LHCN-M2 (cell line): ENCODE data around the gene WNT2. TPM values are rescaled to one million over a fixed set of nuclear protein-coding genes. Genes with fewer than 3 reads are reported as not detected.
"Not testable (repeated sequence)": the region's sequence is repeated elsewhere in the genome, so short reads cannot be mapped to it uniquely, and the experiment has no call there.

ENCODE experiments used
- DNase-seq: peaks from one replicate; pipeline ENCODE4 v3.0.0-alpha.2; 2012; ENCODE audit warnings: low read depth
- total RNA-seq: library from RNA; depleted of rRNA; stranded (reverse); fragments of >200 nt; gene quantifications from 2 replicates; pipeline ENCODE4 v1.2.3, GENCODE V29; 2014

Gene WNT2
- total RNA-seq, 1 experiment from 2014 or later: not detected

DNA sequence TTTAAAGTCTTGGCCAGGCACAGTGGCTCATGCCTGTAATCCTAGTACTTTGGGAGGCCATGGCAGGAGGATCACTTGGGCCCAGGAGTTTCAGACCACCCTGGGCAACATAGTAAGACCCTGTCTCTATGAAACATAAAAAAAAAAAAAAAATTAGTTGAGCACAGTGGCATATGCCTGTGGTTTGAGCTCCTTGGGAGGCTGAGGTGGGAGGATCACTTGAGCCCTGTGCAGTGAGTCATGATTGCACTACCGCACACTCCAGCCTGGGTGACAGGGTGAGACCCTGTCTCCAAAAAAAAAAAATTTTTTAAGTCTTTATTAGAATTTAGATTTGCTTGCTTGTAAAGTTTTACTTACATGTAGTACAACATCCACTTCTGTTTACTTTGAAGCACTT lies 14.0 kb downstream of the WNT2 start:
- no peak for DNase-seq

GRCh38 chr7:117302396-117302795 lies 20.5 kb downstream of the WNT2 start:
- no peak for DNase-seq

GRCh38 chr7:117300506-117300905 lies 22.4 kb downstream of the WNT2 start:
- not testable (repeated sequence) for DNase-seq

DNA sequence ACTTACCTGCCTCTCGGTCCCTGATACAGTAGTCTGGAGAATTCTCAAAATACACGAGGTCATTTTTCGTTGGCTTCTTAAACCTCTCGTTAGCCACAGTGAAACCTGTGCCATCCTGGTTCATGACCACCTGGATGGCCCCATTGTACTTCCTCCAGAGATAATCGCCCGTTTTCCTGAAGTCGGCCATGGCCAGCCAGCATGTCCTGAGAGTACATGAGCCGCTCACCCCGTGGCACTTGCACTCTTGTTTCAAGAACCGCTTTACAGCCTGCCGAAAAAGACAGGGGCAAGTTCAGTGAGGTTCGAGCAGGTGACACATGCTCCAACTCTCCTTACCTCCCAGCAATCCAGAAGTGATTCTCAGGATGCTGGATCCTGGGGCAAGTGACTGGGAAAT lies 25.3 kb downstream of the WNT2 start:
- DNase-seq: no peak

- no peak for DNase-seq
Measured at GRCh38 chr7:117296066-117296465, 26.8 kb downstream of the WNT2 start.

DNA sequence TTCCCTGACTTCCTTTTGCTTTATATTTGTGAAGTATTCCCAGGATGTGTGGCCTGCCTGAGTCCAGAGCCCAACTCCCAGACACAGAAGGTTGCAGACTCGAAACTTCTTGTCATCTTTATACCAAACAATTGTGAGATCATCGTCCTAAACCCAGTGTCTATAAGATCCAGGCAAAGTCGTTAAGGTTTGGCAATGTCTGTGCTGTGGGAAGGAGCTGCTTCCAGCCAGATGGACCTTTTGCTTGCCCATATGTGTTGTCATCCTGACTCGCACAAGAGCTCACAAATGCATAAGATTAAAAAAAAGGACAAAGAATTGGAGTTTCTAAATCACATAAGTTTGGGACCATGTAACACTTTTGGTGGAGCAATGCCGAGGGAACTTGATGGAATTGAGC lies 37.0 kb downstream of the WNT2 start:
- no peak for DNase-seq

DNA sequence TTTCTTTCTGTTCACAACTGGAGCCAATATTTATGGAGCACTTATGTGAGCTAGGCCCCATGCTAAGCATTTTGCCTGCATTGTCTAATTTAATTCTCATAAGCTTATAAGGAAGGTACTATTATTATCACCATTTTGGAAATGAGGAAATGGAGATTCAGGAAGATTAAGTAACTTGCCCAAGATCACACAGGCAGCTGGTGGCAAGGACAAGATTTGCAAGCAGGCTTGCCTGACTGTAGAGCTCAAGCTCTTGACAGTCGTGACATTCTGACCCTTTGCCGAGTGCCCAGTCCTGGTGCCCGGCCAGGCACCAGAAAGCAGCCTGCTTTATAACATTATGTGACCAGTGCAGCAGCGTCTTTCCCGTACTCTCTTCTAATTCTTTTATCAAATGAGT lies 38.2 kb downstream of the WNT2 start:
- DNase-seq: no peak

- DNase-seq: no peak
Measured at GRCh38 chr7:117283779-117284178, 39.1 kb downstream of the WNT2 start.

DNA sequence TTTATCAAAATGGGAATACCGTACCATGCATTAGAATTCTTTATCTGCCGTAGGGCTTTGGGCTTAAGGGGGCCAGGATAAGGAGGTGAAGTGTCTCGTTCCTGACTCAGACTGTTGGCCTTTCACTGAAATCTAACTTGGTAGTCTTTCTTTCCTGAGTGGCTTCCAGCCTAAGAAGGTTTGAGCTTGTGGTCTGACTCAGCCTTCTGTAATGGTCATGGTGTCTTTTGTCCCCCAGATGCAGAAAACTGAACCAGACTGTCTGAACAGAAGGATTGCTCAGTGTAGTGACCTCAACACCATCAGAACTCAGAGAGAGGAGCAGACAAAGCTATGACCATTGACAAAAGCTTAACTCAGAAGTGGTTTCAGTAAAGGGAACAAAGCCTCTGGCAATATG lies 39.5 kb downstream of the WNT2 start:
- DNase-seq: peak; percentile 77

- no peak for DNase-seq
Measured at GRCh38 chr7:117282239-117282812, 40.5 kb downstream of the WNT2 start.

GRCh38 chr7:117281562-117281961 lies 41.3 kb downstream of the WNT2 start:
- no peak for DNase-seq

- no peak for DNase-seq
Measured at GRCh38 chr7:117279931-117280557, 42.8 kb downstream of the WNT2 start.

- DNase-seq: no peak
Measured at GRCh38 chr7:117279203-117279602, 43.7 kb downstream of the WNT2 start.

GRCh38 chr7:117278040-117278439 lies 44.8 kb downstream of the WNT2 start:
- DNase-seq: no peak

- DNase-seq: no peak
Measured at GRCh38 chr7:117277576-117277975, 45.3 kb downstream of the WNT2 start.

- no peak for DNase-seq
Measured at GRCh38 chr7:117274951-117275350, 47.9 kb downstream of the WNT2 start.

DNA sequence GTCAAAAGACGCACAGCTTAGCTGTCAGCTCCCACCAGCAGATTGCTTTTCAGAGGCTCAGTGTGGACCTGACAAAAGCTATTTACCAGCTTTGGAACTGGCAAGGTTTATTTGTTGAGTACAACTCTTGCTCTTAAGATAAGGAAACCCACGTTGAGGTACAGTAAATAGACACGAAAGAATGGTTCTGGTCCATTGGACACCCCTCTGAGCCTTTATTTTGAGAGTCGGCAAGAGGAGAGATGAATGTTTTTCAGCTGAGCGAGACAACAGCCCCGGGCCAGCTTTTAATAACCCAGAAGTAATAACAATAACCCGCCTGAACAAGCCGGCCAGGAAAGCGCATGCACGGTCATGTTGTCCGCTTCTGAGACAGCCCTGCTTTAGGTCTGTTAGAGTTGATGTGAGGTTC lies 49.0 kb downstream of the WNT2 start:
- DNase-seq: no peak

GRCh38 chr7:117273325-117273724 lies 49.5 kb downstream of the WNT2 start:
- no peak for DNase-seq

DNA sequence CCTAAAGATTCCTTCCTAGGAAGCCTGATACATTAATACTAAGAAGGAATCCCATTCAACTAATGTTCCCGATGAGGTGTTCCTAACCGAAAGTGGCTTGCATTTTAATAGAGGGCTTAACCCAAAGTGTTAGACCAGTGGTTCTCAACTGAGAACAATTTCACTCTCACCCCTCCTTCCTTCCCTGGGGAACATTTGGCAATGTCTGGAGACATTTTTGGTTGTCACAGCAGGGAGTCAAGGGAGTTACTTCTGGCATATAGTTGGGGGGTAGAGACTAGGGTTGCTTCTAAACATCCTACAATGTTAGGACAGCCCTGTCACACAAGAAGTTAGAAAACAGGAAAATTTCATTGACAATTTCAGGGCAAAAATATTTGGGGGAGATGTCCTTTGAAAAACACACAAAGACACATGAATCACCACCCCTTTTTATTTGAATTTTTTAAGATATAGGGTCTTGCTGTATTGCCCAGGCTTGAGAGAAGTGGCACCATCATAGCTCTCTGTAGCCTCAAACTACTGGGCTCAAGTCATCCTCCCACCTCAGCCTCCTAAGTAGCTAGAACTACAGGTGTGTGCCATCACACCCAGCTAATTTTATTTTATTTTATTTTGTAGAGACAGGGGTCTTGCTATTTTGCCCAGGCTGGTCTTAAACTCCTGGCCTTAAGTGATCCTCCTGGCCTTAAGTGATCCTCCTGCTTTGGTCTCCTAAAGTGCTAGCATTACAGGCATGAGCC lies 50.7 kb downstream of the WNT2 start:
- DNase-seq: no peak

- no peak for DNase-seq
Measured at GRCh38 chr7:117271566-117271965, 51.3 kb downstream of the WNT2 start.

- peak; percentile 29 for DNase-seq
Measured at GRCh38 chr7:117270371-117270770, 52.5 kb downstream of the WNT2 start.

- peak; percentile 83 for DNase-seq
Measured at GRCh38 chr7:117269886-117270285, 53.0 kb downstream of the WNT2 start.

DNA sequence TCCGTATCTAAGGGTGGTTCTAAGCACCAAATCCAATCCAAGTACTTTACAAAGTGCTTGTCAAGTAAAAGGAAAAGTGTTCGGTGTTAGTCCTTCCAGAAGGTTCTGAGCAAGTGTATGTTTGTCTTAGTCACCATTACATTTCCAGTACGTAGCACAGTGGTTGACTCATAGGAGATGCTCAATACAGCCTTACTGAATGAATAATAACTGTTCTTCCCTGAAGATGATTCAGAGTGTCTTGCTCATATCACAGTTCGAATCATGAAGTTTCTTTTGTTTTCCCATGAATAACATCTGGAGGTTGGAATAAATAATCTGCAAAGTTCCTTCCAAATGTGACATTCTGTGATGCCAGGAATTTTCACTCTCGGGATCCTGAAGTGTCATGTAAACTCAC lies 53.4 kb downstream of the WNT2 start:
- DNase-seq: peak; percentile 96
